GM18868 (cell line): ENCODE data around the gene ITGA8.
"Not testable (repeated sequence)": the region's sequence is repeated elsewhere in the genome, so short reads cannot be mapped to it uniquely, and the experiment has no call there.

ENCODE experiments used
- ATAC-seq: cut with Tn5 transposase; IDR thresholded peaks from one replicate; pipeline ENCODE4 v1.9.1; 2021; ENCODE audit warnings: mild to moderate bottlenecking, moderate library complexity; ENCODE audit not compliant: unreplicated experiment

ITGA8 gene

GRCh38 chr10:15562578-15562977, 157.1 kb downstream of the ITGA8 start:
- ATAC-seq = no peak

- ATAC-seq = no peak
Observed at GRCh38 chr10:15562116-15562515, 157.6 kb downstream of the ITGA8 start.

GRCh38 chr10:15558136-15558535, 161.6 kb downstream of the ITGA8 start:
- ATAC-seq = no peak

GRCh38 chr10:15557168-15557567, 162.6 kb downstream of the ITGA8 start:
- not testable (repeated sequence) for ATAC-seq

- ATAC-seq = no peak
Observed at GRCh38 chr10:15550950-15551349, 168.8 kb downstream of the ITGA8 start.

- ATAC-seq = no peak
Observed at GRCh38 chr10:15548331-15548730, 171.4 kb downstream of the ITGA8 start.

GRCh38 chr10:15546606-15547005, 173.1 kb downstream of the ITGA8 start:
- no peak for ATAC-seq

GRCh38 chr10:15545884-15546283, 173.8 kb downstream of the ITGA8 start:
- ATAC-seq = no peak

- ATAC-seq = no peak
Observed at GRCh38 chr10:15545266-15545665, 174.5 kb downstream of the ITGA8 start.

GRCh38 chr10:15543994-15544393, 175.7 kb downstream of the ITGA8 start:
- no peak for ATAC-seq

GRCh38 chr10:15542817-15543216, 176.9 kb downstream of the ITGA8 start:
- ATAC-seq = no peak

GRCh38 chr10:15541376-15541775, 178.3 kb downstream of the ITGA8 start:
- no peak for ATAC-seq

GRCh38 chr10:15540727-15541126, 179.0 kb downstream of the ITGA8 start:
- no peak for ATAC-seq

- no peak for ATAC-seq
Observed at GRCh38 chr10:15539262-15539661, 180.5 kb downstream of the ITGA8 start.

GRCh38 chr10:15534928-15535538, 184.7 kb downstream of the ITGA8 start:
- ATAC-seq = not testable (repeated sequence)

GRCh38 chr10:15531927-15532722, 187.6 kb downstream of the ITGA8 start:
- no peak for ATAC-seq

- no peak for ATAC-seq
Observed at GRCh38 chr10:15528859-15529239, 190.9 kb downstream of the ITGA8 start.

GRCh38 chr10:15526754-15527153, 193.0 kb downstream of the ITGA8 start:
- ATAC-seq = no peak

GRCh38 chr10:15521328-15521903, 198.3 kb downstream of the ITGA8 start:
- ATAC-seq = no peak

- no peak for ATAC-seq
Observed at GRCh38 chr10:15518250-15518649, 201.5 kb downstream of the ITGA8 start.

GRCh38 chr10:15516256-15517085, 203.3 kb downstream of the ITGA8 start:
- ATAC-seq = no peak
